Measurements from ENCODE around the gene CASK.
"Not testable (repeated sequence)": the region's sequence is repeated elsewhere in the genome, so short reads cannot be mapped to it uniquely, and the experiment has no call there.

CASK gene

DNA sequence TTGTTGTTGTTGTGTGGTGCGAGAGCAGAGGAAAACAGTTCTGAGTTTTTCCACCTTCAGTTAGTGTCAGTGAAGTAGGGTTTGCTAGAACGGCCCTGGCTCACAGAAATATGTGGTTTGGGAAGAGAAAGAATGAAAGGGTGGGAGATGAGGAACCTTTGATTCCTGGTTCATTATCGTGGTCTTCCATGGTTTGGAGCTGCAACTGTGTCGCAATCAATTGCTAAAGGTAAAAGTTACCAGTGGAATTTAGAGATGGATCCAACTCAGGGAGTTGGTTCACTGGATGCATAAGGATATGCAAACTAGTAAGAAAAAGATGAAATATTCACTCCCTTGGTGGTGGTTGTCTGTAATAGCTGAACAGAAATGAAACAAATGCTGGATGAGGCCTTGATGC lies 270.2 kb downstream of the CASK start:
- DNase-seq (ENCODE audit: low read depth in 1 of 2, low spot score in 1 of 2), result no peak

DNA sequence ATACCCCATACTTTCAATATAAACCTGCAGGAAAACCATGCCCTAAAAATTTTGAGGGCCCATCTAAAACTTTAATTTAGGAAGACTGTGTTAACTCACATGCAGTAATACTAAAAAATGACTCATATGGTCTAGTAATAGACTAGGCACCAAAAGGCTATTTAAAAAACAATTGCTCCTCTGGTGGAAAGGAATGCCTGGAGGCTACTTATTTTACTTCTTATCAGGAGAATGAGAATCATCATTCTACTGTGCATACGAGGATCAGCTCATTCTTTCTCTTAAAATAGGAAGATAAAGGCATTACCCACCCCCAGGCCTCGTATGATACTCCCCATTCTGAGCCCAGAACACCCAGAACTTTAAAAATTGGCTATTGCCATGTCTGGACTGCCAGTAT lies 277.2 kb downstream of the CASK start:
- not testable (repeated sequence) for DNase-seq (ENCODE audit: low read depth in 1 of 2, low spot score in 1 of 2)

DNA sequence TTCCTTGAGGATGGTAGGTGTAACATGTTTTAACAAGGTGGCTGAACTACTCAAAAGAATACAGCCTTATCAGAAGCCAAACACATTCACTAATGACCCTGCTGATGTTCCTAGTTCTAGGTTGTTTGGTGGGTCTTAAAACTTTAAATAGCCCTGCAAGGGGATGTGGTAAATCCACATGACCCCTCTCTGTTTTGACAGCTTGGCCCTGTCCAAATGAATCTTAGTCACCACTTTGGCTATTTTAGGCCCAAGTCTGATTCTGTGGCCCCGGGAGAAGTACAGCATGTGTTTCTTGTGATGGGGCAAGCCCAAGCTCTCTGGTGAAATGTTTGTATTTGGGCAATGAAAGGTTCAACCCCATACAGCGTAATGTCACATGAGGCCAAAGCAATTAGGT lies 289.1 kb downstream of the CASK start:
- DNase-seq (ENCODE audit: low read depth in 1 of 2, low spot score in 1 of 2), result no peak

DNA sequence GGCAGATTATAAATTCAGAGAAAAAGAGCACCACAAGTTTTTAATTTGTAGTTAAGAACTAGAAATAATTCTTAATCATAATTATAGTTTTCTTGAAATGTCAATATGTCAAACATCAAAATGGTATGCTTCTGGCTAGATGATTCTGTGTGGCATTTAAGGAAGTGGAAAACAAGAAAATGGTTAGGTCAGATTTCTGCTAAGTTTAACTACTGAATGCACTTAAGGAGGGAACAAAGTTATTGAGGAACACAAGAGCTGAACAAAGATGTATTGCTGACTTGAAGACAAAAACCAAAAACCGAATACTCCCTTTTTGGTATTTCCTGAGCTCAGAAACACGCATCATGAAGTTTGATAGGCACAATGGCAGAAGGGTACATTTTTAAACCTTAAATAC lies 293.3 kb downstream of the CASK start:
- no peak for DNase-seq (ENCODE audit: low read depth in 1 of 2, low spot score in 1 of 2)

DNA sequence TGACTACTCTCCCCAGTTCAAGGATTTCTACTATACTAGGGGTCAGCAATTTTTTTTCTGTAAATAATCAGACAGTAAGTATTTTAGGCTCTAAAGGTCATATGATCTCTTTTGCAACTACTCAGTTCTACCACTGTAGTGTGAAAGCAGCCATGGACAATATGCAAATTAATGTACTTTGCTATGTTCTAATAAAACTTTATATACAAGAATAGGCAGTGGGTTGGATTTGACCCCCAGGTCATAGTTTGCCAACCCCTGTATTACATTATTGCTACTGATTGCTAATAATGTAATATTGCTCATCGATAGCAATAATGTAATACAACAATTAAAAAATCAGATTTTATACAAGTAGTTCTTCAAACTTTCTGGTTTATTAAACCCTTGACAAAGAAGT lies 293.8 kb downstream of the CASK start:
- DNase-seq (ENCODE audit: low read depth in 1 of 2, low spot score in 1 of 2), result no peak

DNA sequence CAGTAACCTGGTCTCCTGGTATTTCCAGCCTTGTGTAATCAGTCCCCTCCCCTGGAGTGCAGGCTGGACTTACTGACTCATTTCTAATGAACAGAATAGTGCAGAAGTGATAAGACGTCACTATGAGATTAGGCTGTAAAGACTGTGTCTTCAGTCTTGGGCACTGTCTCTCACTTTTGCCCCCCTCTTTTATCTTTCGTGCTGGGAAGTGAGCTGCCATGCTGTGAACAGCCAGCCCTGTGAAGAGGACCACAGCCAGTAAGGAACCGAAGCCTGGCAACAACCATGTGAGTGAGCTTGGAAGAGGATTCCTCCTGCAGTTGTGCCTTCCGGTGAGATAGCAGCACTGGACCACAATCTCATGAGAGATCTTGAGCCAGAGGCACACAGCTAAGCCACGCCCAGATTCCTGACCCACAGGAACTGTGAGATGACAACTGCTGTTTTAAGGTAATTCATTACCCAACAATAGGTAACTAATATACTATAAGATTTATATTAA lies 302.1 kb downstream of the CASK start:
- no peak for DNase-seq (ENCODE audit: low read depth in 1 of 2, low spot score in 1 of 2)

DNA sequence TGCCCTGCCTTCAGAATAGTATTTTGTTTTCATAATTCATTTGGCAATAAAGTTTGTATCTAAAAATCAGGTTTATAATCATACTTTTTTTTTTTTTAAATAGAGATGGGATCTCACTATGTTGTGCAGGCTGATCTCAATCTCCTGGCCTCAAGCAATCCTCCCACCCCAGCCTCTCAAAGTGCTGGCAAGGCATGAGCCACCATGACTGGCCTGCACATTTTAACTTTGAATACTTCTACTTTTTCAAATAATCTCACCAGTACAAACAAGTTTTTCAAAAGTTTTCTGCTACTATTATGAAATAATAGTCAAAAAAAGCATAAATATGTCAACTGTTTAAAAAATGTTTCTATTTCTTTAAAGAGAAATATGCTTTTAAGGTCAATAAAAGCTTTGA lies 304.1 kb downstream of the CASK start:
- DNase-seq (ENCODE audit: low read depth in 1 of 2, low spot score in 1 of 2), result no peak

DNA sequence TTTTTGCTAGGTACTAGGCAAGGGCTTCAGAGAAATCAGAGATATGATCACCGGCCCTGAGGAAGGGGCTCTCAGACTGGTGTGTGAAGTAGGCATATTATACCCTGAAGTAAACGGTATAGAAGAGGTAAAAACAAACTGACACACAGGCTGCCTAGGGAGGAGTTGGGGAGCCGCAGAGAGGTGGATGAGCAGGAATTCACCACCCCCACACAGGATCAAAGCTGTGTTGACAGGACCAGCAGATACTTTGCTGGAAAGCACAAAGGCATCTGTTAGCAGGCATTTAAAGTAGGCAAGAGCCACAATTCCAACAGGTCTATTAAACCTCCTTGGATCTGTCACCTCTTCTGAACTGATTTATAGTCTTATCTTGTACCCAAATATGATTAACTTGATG lies 306.4 kb downstream of the CASK start:
- DNase-seq (ENCODE audit: low read depth in 1 of 2, low spot score in 1 of 2), result no peak

DNA sequence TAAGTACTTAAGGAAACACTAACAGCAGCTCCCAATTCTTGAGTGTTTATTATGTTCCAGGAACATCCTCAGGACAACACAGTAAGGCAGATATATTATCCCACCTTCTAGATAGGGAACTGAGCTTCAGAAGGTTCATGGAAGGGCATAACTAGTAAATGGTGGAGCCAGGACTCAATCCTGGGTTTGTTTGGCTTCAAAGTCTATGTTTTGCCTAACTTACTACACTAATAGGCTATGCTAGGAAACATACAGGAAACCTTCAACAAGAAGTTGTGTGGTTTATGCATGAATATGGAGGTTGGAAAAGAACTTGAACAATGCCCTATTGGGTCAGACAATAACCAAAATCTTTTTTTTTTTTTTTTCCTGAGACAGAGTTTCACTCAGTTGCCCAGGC lies 307.1 kb downstream of the CASK start:
- DNase-seq (ENCODE audit: low read depth in 1 of 2, low spot score in 1 of 2), result no peak

DNA sequence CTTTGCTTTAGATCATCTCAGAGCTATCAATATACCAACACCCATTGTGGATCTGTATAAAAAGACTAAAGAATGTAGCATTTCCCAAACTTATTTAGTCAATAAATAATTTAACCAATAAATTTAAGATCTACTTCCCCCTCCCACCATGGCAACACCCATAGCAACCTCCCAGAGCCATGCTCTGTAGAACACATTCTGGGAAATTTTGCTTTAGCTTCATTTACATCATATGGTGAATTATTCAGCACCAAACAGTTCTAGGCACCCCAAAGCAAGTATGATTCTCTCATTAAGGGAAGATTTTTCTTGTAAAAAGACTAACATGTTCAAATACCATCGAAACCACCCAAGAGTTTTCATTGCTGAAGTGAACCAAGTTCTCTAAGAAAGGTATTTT lies 315.1 kb downstream of the CASK start:
- DNase-seq (ENCODE audit: low read depth in 1 of 2, low spot score in 1 of 2), result no peak

DNA sequence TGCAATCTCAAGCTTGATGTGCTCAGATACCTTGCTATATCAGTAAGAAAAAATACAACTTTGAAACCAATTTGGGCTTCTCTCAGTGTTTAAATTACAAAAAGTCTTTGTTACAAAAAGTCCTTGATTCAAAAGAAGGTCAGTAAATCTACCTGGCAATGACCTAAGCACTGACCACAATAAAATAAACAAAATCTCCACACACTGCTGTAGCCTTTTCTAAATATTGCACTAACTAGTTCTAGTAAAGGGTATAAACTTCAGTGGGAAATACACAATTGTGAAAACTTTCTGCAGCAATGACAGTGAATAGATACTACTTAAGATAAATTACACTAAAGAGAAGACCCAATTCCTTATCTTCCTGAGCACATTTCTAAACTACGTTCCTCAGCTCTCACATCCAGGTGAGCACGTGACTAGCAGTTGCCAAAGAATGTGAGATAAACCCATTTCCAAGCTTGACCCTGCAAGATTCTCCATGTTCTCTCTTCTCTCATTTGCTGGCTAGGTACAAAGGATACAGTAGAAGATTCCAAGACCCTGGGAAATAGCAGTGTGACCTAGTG lies 316.0 kb downstream of the CASK start:
- no peak for DNase-seq (ENCODE audit: low read depth in 1 of 2, low spot score in 1 of 2)

DNA sequence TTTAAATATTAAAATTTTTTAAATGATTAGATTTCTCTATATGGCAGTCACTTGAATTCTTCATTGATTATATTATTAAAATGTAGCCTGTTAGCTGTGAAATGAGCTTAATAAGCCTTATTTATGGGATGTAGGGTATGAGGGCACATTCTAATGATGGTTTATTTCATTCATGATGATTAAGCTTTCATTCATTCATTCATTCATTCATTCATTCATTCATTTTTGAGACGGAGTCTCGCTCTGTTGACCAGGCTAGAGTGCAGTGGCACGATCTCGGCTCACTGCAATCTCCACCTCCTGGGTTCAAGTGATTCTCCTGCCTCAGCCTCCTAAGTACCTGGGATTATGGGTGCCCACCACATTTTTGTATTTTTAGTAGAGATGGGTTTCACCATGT lies 317.3 kb downstream of the CASK start:
- not testable (repeated sequence) for DNase-seq (ENCODE audit: low read depth in 1 of 2, low spot score in 1 of 2)

DNA sequence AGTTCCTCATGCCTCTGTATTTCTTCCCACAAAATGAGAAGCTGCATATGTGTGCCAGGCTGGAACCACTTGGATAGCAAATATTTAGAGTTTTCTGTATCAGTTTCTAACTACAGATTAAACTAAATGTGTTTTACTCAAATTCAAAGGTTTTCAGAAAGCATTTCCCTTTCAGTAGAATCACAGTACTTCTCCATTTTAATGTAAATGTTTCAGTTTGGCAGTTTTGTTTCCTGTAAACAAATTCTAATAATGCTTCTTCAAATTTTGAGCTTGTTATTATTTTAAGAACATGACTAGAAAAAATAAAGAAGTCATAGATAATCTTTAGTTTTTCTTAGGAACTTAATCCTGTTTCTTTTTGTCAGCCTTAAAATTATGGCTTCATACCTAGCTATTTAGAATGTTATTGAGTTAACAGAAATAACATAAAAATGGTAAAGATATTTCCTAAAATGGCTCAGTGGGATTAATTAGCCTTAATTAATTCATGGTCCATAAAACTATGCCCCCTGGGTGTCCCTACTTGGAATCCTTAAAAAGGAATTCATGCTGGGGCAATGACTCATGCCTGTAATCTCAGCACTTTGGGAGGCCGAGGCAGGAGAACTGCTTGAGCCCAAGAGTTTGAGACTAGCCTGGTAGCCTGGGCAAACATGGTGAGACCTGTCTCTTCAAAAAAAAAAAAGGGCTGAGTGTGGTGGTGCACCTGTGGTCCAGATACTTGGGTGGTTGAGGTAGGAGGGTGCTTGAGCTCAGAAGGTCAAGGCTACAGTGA lies 318.4 kb downstream of the CASK start:
- DNase-seq (ENCODE audit: low read depth in 1 of 2, low spot score in 1 of 2), result no peak

DNA sequence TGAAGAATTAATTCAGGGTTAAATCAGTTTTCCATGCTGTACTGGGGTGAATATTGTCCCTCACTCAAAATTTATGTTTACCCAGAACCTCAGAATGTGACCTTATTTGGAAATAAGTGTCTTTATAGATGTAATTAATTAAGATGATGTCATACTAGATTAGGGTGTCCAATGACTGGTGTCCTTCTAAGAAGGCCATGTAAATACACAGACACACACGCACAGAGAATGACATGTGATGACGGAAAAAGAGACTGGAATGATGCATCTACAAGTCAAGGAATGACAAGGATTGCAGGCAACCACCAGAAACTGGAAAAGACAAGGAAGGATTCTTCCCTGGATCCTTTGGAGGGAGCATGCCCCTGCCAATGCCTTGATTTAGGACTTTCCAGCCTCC lies 319.2 kb downstream of the CASK start:
- no peak for DNase-seq (ENCODE audit: low read depth in 1 of 2, low spot score in 1 of 2)

DNA sequence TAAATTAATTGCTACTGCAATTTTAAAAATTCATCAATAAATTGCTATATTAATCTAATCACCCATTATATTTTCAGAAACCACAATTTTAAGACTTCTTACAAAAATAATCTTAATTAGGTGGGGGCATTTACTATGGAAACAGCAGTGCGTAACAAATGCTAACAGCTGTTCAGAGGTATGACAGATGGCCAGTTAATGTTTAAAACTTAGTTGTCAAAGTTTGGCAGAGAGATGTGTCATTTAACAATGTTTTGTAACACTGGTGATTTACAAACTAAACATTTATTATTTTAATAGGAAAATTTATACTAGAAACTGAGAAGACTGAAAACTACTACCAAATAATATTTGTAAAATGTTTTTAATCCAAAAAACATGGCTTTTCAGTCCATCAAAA lies 319.8 kb downstream of the CASK start:
- DNase-seq (ENCODE audit: low read depth in 1 of 2, low spot score in 1 of 2), result no peak

DNA sequence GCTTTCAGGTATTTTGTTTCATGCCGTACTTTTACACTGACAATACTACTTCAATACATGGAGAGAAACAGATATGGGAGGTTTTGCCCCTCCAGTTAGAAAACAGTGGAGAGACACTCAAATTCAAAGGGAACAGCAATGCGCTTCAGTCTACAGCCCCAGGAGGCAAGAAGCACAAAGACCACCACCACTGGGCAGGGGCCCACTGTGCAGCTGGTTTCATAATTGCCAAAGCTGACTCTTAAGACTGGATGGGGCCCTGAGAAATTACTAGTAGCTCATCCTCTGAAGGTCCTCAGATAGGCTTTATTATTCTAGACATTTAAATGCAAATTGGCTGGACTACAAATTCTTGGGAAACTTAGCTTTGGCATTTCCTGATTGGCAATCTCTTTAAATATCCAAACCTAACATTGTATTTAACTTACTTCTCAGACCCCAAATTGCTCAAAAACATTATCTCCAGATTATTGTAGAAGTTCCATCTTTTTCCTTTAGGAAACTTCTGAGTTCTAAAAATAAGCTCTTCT lies 320.5 kb downstream of the CASK start:
- DNase-seq (ENCODE audit: low read depth in 1 of 2, low spot score in 1 of 2), result no peak

DNA sequence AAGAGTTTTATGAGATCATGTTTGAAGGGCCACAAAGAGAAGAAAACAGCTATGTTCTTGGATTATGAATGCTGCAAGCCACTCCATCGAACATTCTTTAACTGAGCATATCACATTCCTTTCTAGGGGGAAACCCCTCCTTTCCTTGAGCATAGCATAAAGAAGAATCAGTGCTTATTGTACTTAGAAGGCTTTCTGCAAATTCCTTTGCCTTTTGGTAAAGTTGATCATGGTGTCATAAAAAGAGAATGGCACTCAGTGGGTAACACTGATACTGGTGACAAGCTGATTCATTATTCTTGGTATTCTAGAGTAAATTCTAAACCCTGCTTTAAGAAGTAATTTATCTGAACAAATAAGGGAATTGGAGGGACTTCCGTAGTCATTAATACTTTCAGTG lies 323.1 kb downstream of the CASK start:
- DNase-seq (ENCODE audit: low read depth in 1 of 2, low spot score in 1 of 2), result no peak

DNA sequence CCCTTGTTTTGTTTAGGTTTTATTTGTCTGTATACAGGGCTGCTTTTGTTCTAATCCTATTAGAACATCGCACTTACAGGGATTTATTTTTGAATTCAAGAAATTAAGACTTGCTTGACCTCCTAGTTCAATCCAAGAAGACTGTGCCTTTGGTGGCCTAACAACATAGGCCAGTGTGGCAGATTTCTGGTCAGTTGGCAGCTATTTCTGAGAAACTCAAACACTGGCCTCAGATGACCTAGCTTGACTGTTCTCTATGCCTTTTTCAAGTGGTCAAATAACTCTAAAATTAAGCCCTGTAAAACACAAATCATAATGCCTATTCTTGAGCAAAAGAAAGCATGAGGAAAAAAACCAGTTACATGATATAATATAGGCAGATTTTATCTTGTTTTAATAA lies 323.8 kb downstream of the CASK start:
- DNase-seq (ENCODE audit: low read depth in 1 of 2, low spot score in 1 of 2), result no peak

DNA sequence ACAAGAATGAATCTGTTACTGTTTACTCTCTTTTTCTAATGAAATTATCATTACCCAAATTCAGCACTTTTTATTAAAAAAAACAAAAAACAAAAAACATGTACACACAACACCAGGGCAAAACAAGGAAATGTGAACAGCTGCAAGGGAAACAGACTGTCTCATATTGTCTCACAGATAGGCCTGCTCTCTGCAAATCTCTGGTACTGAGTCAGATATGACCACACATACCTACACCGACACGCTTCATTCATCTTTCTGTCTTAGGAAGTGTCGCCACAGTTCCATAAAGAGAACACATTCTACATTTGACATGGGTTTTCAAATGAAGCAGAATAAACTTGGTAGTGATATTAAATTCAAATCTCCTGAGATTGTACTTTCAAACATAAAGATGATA lies 326.8 kb downstream of the CASK start:
- no peak for DNase-seq (ENCODE audit: low read depth in 1 of 2, low spot score in 1 of 2)

DNA sequence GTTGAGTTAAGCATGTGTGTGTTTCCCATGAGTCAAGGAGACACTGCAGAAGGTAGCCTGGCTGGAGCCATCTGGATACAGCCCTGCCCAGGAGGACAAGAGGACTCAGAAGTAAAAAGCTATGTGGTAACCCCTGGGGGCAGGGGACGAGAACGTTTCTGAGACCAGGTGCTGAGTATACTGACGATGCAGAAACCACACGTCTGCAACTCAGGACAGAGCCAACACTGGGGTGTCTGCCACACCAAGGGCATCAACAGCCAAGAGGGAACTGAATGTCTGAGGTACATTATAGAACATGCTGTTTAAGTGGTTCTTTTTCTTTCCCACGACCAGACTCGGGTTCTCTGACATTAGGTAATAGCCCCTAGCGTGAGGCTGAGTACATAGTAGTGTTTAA lies 328.7 kb downstream of the CASK start:
- DNase-seq (ENCODE audit: low read depth in 1 of 2, low spot score in 1 of 2), result no peak

DNA sequence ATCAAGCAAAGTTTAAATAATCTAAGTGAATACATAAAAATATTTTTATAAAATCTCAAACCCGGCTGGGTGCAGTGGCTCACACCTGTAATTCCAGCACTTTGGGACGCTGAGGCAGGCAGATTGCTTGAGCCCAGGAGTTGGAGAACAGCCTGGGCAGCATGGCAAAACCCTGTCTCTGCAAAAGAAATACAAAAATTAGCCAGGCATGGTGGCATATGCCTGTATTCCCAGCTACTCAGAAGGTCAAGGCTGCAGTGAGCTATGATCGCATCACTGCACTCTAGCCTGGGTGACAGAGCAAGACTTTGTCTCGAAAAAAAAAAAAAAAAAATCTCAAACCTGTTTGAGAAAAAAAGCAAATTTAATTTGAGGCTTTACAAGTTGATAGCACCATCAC lies 331.4 kb downstream of the CASK start:
- DNase-seq (ENCODE audit: low read depth in 1 of 2, low spot score in 1 of 2), result no peak

DNA sequence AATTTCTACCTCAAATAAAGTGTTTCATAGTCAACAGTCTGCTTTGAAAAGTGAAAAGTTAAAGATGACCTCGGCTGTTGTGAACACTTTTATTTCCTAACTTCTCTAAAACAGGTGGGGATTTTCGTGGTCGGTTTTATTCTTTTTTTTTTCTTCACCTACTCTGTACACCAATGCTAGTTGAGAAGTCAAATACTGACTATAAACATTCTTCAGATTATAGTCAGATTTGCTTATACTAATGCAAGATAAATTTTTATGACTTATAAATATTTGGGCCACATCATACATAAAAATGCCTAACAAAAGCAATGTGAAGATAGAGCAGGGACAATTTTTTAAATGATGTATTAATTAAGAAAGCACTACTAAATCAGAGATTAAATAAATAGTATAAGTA lies 332.7 kb downstream of the CASK start:
- DNase-seq (ENCODE audit: low read depth in 1 of 2, low spot score in 1 of 2), result no peak

Data from activated T-helper 1 cell treated with anti-CD3 and anti-CD28 coated beads, Interleukin-2, amount 50 U/mL, for 16 hours (primary cell).